NCI-H524 (cell line): ENCODE results near the gene CLEC2D.
"Not testable (repeated sequence)": the region's sequence is repeated elsewhere in the genome, so short reads cannot be mapped to it uniquely, and the experiment has no call there.

ENCODE experiments used
- DNase-seq, 2 experiments: peaks; one replicate each; lab custom pipeline; 2025; lab: John Stamatoyannopoulos, UW

Gene CLEC2D

DNA sequence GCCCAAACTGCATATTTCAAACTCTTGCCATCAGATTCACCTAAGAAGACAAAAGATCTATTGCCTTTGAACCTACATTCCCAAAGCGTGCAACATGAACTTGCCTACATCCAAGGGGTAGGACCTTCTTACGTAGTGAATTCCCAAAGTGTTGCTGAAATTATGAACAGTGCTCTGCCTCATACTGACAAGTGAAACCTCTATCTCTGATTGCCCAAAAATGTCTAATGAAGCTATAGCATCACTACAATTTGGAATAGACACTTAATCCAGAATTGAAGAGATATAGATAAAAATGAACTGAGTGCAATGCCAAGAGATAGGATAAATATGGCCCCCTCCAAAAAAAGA is 31.1 kb downstream of the CLEC2D start:
- no peak for DNase-seq

DNA sequence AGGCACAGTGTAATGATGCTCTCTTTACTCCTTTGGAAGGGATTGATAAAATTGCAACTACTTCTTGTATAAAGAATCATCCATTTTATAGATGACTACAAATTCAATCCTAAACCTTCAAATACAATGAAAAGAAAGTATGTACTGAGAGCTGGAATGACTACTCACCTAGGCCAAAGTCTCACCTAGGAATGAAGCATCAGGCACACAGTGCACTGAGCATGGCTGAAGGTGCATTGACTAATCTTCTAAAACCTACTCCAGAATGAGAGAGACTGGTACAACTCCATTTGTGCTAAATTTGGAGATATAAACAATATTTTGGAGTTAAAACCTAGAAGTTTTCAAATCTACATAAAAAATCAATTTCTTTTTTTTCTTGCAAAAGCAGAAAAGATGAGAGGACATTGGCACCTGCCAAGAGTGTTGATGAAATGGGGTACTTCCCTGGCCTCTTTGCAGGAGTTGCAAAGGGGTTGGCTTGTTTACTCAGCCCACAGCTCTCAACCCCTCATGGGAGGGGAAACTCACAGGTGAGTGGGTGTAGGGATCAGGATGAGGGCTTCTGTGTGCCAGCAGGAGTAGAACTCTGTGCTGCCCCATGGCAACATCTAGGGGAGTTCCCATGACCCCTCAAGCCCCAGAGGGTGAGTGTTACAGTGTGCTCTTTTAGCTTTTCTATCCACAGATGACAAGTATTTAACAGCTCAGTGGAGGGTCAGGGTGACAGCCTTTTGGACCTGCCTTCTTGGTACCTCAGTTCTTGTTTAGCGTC is 32.1 kb downstream of the CLEC2D start:
- DNase-seq = no peak

GRCh38 chr12:9702255-9702654 is 32.7 kb downstream of the CLEC2D start:
- DNase-seq = no peak

DNA sequence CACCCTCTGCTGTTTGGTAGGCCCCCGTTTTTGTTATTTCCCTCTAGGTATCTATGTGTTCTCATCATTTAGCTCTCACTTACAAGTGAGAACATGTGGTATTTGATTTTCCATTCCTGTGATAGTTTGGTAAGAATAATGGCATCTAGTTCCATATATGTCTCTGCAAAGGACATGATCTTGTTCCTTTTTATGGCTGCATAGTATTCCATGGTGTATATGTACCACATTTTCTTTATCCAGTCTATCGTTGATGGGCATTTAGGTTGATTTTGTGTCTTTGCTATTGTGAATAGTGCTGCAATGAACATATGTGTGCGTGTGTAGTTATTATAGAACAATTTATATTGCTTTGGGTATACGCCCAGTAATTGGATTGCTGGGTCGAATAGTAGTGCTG is 35.0 kb downstream of the CLEC2D start:
- not testable (repeated sequence) for DNase-seq

GRCh38 chr12:9706086-9706685 is 36.7 kb downstream of the CLEC2D start:
- DNase-seq = no peak

GRCh38 chr12:9707356-9707755 is 37.8 kb downstream of the CLEC2D start:
- DNase-seq = no peak

DNA sequence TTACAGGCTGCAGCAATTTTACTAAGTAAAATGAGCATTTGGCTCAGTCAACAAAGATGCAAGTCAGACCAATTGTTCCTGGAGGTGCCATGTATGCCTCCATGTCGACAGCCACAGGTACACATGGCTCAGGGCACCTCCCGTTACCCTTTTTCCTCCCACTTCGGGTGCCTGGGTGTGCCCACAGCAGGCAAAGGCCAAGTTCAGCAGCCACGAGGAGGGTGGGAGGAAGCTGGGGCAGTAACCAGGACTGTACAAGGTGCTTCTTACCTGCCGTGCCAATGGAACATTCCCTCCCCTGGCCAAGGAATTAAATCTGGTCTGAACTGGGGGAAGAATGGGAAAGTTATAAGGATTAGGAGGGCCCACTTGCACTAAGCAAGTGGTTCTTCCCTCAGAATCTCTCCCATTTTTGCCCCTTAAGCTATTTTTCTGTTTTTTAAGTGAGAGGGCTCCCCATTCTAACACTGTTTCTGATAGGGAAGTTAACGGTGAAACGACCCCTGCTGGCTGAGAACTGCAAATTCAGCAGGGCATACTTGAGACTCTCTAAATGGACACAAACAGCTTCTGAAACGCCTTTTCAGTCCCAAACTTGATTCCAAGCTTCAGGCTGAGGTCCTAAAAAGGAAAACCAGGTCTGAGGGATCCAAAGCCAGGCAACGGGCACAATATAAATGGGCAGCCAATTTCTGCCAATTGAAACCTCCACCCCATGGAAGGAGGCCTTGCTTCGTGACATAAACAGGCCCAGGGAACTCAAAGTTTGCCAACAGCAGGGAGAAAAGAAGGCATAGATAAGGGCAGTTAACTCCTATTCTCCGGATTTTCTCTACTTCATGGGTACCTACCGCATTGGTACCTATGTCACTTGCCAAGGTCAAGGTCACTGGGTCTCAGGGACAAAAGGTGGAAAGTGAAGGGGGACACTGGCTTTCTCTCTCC is 38.6 kb downstream of the CLEC2D start:
- peak in 1 of 2 experiments; percentile 20 for DNase-seq

DNA sequence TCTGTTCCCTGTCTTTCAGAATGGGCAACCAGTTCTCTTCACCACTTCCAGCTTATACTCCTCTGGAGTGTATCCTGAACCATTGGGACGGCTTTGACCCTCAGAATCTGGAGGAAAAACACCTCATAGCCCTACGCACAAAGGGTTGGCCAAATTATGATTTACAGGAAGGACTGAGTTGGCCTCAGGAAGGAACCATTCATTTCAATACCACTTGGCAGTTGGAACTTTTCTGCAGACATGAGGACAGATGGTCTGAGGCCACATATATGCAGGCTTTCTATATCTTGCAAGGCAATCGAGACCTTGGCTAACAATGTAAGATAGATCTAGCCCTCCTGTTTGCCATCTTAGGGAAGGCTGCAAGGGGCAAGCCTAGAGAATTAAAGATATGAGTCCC is 39.3 kb downstream of the CLEC2D start:
- no peak for DNase-seq

GRCh38 chr12:9710584-9711375 is 41.3 kb downstream of the CLEC2D start:
- DNase-seq = no peak

DNA sequence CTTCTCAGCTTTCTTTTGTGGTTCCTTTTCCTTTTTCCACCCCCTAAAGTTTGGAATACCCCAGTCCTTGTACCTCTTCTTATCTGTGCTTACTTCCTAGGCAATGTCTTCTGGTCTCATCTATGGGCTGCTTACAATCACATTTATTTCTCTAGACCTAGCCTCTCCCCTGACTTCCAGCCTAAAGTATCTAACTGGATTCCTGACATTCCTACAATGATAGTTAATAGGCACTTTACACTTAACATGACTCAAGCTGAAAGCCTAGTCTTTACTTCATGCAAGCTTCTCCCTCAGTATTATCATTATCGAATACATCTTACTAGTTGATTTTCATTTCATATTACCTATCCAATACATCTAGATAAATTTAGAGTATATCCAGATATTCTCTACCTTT is 42.2 kb downstream of the CLEC2D start:
- no peak for DNase-seq

DNA sequence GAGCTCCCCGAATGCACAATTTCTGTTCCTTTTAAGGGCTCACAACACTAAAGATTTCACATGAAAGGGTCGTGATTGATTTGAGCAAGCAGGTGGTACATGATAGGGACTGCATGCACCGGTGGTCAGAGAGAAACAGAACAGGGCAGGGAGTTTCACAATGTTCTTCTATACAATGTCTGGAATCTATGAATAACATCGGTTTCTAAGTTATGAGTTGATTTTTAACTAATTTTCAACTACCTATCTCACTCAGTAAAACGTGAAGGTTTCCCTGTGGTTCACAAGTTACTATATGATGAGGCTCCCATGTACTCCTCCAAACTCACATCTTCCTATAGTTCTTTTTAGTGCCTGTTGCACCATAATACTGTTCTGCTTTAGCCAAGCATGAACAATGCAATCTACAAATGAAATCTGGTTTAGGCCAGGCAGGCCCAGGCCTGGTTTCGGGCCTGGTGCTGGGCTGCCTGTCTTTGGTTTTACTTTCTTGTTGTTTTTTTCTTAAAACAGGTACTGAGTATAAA is 43.6 kb downstream of the CLEC2D start:
- DNase-seq = not testable (repeated sequence)

GRCh38 chr12:9717070-9717925 is 47.8 kb downstream of the CLEC2D start:
- no peak for DNase-seq

DNA sequence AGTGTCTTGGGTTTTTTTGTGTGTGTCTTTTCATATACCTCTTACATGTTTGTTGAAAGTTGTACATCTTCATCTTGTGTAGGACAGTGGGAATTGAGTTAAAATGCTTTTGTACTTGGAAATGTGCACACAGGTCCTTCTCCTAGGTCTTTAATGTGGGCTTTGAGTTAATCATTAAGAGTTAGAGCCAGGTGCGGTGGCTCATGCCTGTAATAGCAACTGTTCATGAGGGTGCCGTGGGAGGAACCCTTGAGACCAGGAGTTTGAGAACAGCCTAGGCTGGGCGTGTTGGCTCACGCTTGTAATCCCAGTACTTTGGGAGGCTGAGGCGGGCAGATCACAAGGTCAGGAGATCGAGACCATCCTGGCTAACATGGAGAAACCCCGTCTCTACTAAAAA is 49.5 kb downstream of the CLEC2D start:
- no peak for DNase-seq

- DNase-seq = no peak
Observed at GRCh38 chr12:9719790-9720189, 50.3 kb downstream of the CLEC2D start.

- no peak for DNase-seq
Observed at GRCh38 chr12:9721394-9722092, 52.0 kb downstream of the CLEC2D start.

GRCh38 chr12:9724023-9724422 is 54.5 kb downstream of the CLEC2D start:
- DNase-seq = no peak

GRCh38 chr12:9725213-9725870 is 55.8 kb downstream of the CLEC2D start:
- DNase-seq = no peak

GRCh38 chr12:9727813-9728212 is 58.3 kb downstream of the CLEC2D start:
- no peak for DNase-seq

DNA sequence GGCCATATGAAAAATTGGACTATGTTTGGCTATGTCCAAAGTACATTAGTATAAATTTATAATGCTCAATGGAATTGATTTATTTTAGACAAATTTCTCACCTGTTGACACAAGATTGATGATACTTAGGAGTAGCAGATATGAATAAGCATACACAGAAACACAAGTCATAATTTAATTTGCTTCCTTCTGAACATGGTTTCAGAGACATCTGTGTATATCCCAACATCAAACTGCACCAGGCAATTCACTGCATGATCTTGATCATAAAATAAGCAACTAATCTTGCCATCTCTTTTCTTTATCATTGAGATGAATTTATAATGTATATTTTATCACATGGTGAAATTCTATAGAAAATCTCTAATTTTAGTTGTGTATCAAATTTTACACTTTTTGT is 59.6 kb downstream of the CLEC2D start:
- no peak for DNase-seq

DNA sequence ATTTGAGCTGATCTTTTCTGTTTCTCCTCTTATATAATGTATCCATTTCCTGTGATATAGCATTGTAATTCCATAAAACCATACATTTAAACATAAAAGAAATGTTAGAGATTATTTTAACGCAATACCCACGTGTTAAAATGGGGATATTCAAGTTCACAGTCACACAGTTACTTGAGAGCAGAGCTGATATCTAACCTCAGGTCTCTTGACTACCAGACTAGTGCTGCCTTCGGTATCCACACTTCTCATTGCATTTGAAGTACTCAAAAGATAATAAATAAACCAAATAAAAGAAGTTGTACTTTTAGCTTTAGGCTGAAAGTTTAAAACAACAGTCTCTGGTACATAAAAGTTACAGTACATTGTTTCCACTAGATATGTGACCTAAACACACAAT is 60.5 kb downstream of the CLEC2D start:
- no peak for DNase-seq
